Body of pancreas (tissue), 4 donors: ENCODE data around the gene BSDC1.

Experiments
- POLR2A ChIP-seq, 3 donors: fragments of 450-650 bp; IDR thresholded peaks; one replicate each; pipeline ENCODE4 v1.6.1; 2016; ENCODE audit warnings: antibody characterized with exemption in 3 of 3, mild to moderate bottlenecking in 2 of 3
- TF ChIP-seq, protein P1 (sequence below), 7 experiments: fragments of 450-650 bp in 4 of 7; fragments of 200-600 bp in 3 of 7; sonication (generic) in 3 of 7; IDR thresholded peaks; one replicate each; pipeline ENCODE4 v1.5.1; 2016 to 2019; ENCODE audit warnings: antibody characterized with exemption in 7 of 7

DNA sequence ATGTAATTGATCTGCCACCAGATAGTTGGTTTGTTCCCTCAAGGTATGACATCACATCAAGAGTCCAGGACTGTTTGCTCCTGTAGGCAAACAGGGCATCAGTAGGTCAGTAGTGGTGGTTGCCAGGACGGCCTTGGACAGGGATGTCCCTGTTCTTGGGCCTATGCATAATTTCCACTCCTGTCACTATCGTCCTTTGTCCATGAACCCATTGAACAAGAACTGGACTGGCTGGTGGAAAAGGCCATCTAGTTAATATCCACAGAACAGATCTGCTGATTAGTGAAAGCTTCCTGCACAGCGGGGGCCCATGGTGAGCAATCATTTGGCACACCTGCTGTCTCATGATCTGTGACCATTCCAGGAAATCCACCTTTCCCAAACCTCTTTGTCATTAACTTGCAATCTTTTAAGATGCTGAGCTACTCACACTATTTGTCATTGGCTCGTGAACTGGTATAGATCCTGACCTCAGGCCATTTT, 12.4 kb upstream of the BSDC1 start:
- TF ChIP-seq, protein P1, sequence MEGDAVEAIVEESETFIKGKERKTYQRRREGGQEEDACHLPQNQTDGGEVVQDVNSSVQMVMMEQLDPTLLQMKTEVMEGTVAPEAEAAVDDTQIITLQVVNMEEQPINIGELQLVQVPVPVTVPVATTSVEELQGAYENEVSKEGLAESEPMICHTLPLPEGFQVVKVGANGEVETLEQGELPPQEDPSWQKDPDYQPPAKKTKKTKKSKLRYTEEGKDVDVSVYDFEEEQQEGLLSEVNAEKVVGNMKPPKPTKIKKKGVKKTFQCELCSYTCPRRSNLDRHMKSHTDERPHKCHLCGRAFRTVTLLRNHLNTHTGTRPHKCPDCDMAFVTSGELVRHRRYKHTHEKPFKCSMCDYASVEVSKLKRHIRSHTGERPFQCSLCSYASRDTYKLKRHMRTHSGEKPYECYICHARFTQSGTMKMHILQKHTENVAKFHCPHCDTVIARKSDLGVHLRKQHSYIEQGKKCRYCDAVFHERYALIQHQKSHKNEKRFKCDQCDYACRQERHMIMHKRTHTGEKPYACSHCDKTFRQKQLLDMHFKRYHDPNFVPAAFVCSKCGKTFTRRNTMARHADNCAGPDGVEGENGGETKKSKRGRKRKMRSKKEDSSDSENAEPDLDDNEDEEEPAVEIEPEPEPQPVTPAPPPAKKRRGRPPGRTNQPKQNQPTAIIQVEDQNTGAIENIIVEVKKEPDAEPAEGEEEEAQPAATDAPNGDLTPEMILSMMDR (IDR thresholded peaks at IDR 0.05): no peak
- TF ChIP-seq POLR2A (IDR thresholded peaks at IDR 0.05): no peak
